HL-60 (cell line): ENCODE measurements around the gene GUCY1B1.

Experiments
- DNase-seq, 2 experiments: peaks; one replicate each; pipeline ENCODE4 v3.0.0-alpha.2; 2010 to 2020; ENCODE audit warnings: low read depth in 1 of 2, low spot score in 1 of 2
- H3K27ac ChIP-seq: fragments of 250-450 bp; sonication (Bioruptor Pico); replicated peaks from 2 replicates; pipeline ENCODE4 v1.5.1; 2020; ENCODE audit warnings: mild to moderate bottlenecking, moderate library complexity
- H3K27me3 ChIP-seq: fragments of 250-450 bp; sonication (Bioruptor Pico); 2 replicates; pipeline ENCODE4 v1.5.1; 2021; ENCODE audit warnings: mild to moderate bottlenecking, moderate library complexity; ENCODE audit not compliant: insufficient read depth, poor library complexity, severe bottlenecking
- H3K4me3 ChIP-seq: replicated peaks from 2 replicates; pipeline ENCODE4 v1.5.1; 2011; ENCODE audit warnings: mild to moderate bottlenecking, control low read depth, low read length; ENCODE audit not compliant: insufficient read depth
- GABPA ChIP-seq: IDR thresholded peaks from 2 replicates; pipeline ENCODE4 v1.6.1; 2012; ENCODE audit warnings: low read depth
- POLR2AphosphoS5 ChIP-seq: IDR thresholded peaks from 2 replicates; pipeline ENCODE4 v1.6.1; 2012; ENCODE audit warnings: low read depth
- SPI1 ChIP-seq: IDR thresholded peaks from 2 replicates; pipeline ENCODE4 v1.6.1; 2012; ENCODE audit warnings: low read depth, mild to moderate bottlenecking, borderline replicate concordance
- TF ChIP-seq, protein P1 (sequence below): IDR thresholded peaks from one replicate; pipeline ENCODE4 v1.5.1; 2011; ENCODE audit warnings: low read length, control low read depth, inconsistent platforms; ENCODE audit not compliant: insufficient read depth
- TF ChIP-seq, protein P2 (sequence below): IDR thresholded peaks from 2 replicates; pipeline ENCODE4 v1.6.1; 2012; ENCODE audit warnings: low read depth; ENCODE audit not compliant: insufficient replicate concordance

GUCY1B1 gene

DNA sequence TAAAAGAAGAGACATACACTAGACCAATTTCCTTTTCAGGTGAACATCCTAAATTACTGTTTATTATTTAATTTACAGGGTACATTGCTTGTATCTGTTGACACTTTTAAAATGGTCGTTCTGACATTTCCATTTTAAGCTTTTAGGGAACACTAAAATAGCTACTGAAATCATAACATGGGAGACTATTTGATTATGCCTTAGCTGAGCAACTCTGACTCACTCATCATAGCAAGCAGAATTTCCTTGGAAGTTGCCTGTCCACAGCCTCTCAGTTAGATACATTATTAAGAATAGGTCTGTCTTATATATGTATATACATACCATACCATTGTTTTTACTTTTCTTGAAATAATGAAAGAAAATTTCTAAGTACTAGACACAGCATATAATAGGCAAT lies 22.0 kb downstream of the GUCY1B1 start:
- DNase-seq: no peak
- TF ChIP-seq SPI1 (no peak), GABPA (no peak), POLR2AphosphoS5 (no peak)
- TF ChIP-seq, protein P1, sequence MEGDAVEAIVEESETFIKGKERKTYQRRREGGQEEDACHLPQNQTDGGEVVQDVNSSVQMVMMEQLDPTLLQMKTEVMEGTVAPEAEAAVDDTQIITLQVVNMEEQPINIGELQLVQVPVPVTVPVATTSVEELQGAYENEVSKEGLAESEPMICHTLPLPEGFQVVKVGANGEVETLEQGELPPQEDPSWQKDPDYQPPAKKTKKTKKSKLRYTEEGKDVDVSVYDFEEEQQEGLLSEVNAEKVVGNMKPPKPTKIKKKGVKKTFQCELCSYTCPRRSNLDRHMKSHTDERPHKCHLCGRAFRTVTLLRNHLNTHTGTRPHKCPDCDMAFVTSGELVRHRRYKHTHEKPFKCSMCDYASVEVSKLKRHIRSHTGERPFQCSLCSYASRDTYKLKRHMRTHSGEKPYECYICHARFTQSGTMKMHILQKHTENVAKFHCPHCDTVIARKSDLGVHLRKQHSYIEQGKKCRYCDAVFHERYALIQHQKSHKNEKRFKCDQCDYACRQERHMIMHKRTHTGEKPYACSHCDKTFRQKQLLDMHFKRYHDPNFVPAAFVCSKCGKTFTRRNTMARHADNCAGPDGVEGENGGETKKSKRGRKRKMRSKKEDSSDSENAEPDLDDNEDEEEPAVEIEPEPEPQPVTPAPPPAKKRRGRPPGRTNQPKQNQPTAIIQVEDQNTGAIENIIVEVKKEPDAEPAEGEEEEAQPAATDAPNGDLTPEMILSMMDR: no peak
- TF ChIP-seq, protein P2, sequence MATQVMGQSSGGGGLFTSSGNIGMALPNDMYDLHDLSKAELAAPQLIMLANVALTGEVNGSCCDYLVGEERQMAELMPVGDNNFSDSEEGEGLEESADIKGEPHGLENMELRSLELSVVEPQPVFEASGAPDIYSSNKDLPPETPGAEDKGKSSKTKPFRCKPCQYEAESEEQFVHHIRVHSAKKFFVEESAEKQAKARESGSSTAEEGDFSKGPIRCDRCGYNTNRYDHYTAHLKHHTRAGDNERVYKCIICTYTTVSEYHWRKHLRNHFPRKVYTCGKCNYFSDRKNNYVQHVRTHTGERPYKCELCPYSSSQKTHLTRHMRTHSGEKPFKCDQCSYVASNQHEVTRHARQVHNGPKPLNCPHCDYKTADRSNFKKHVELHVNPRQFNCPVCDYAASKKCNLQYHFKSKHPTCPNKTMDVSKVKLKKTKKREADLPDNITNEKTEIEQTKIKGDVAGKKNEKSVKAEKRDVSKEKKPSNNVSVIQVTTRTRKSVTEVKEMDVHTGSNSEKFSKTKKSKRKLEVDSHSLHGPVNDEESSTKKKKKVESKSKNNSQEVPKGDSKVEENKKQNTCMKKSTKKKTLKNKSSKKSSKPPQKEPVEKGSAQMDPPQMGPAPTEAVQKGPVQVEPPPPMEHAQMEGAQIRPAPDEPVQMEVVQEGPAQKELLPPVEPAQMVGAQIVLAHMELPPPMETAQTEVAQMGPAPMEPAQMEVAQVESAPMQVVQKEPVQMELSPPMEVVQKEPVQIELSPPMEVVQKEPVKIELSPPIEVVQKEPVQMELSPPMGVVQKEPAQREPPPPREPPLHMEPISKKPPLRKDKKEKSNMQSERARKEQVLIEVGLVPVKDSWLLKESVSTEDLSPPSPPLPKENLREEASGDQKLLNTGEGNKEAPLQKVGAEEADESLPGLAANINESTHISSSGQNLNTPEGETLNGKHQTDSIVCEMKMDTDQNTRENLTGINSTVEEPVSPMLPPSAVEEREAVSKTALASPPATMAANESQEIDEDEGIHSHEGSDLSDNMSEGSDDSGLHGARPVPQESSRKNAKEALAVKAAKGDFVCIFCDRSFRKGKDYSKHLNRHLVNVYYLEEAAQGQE: no peak
- no peak overlapping the region for H3K27ac ChIP-seq
- no peaks in the 10 kb centered on the region for H3K27me3 ChIP-seq
- no peak overlapping the region for H3K4me3 ChIP-seq

DNA sequence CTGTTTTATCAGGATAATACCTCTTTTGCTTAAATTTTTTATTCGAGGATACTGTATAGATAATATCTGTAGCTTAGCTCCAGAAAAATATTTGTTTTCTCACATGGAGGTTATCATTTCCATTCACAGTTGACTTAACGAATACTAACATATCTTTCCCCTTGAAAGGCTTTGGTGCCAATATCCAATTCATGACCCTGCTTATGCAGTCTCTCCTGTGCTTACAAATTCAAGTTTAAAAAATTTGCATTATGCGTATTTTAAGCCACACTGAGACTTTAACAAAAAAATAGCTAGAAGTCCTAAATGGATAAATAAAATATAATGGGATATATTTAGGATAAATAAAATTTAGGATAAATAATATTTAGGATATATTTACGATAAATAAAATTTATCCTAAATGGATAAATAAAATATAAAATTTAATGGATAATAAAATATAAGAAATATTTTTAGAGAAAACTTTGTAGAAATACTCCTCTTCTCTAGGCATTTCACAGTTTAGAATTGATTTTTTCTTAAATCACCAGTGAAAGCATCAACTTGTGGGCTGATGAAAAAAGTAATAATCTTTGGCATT lies 22.5 kb downstream of the GUCY1B1 start:
- TF ChIP-seq, protein P2: no peak
- TF ChIP-seq SPI1 (no peak), GABPA (no peak), POLR2AphosphoS5 (no peak)
- TF ChIP-seq, protein P1: no peak
- DNase-seq: no peak
- Histone ChIP-seq H3K27me3 (no peaks in the 10 kb centered on the region), H3K4me3 (no peak overlapping the region), H3K27ac (no peak overlapping the region)

DNA sequence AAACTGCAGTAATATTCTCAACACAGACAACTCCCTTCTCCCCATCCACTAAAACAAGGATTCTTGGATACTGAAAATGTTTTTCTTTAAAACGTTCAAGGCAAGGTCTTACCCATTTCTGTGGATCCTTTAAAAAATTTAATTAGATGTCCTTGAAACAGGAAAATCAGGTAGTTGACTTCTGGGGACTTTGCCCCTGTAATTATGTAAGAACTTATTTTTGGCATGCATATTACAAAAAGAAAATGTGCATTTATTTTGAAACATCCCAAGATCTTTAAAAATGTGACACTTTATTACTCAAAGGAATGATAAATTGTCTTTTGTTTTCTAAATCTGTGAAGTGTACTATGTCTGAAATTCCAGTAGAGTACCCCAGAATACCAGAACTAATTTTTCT lies 25.8 kb downstream of the GUCY1B1 start:
- no peak overlapping the region for H3K27ac ChIP-seq
- H3K4me3 ChIP-seq: no peak overlapping the region
- DNase-seq: no peak
- H3K27me3 ChIP-seq: no peaks in the 10 kb centered on the region
- no peak for TF ChIP-seq POLR2AphosphoS5
- TF ChIP-seq, protein P1: no peak
- TF ChIP-seq SPI1: no peak
- no peak for TF ChIP-seq GABPA
- TF ChIP-seq, protein P2: no peak
